CD4-positive, alpha-beta T cell treated with Interleukin-6 for 4 hours (primary cell): Measurements from ENCODE around the gene SEC61A1.

Experiments
- DNase-seq: peaks from one replicate; pipeline ENCODE4 v3.0.0-alpha.2; 2020; ENCODE audit warnings: mixed read lengths

The SEC61A1 gene

DNA sequence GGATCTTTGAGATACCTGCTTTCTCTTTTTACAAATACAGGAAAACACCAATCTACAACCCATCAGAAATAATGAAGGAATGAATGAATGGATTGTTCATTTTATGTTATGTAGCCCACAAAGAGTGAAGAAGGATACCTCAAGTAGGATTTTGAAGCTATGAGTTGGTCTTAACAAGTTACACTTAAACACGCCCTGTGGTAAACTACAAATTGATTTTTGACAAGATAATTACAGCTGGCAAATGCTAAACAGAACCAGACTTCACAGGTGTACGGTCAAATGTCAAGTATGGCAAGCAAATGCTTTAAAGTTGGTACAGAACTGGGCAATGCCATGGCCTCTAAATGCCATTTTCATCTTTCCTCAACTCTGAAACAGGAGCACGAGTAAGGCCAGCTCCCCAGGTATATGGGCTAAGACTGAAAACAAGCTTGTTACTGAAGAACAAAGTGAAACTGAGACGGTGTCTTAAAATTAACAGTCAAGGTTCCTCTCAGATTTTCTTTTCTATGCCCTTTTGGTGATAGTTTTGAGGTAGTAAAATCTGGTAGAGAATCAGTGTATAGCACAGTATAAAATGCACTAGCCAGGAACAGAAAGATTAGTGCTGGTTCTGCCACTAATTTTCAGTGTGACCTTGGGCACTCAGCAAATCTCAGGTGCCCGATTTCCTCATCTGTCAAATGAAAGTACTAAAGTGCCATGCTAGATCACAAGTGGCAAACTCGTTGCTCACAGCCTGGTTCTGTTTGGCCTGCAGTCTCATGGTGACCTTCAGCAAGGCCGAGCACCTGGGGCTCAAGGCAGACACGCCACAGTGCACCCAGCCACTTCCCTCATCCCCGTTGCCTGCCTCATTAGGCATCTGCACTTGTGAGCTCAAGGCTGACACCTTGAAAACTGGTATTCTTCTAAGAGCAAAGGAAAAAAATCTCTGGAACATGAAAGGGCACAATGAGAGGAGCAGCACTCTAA lies 61.9 kb downstream of the SEC61A1 start:
- no peak for DNase-seq
